ENCODE results near the gene DDR2.
"Not testable (repeated sequence)": the region's sequence is repeated elsewhere in the genome, so short reads cannot be mapped to it uniquely, and the experiment has no call there.

The DDR2 gene

DNA sequence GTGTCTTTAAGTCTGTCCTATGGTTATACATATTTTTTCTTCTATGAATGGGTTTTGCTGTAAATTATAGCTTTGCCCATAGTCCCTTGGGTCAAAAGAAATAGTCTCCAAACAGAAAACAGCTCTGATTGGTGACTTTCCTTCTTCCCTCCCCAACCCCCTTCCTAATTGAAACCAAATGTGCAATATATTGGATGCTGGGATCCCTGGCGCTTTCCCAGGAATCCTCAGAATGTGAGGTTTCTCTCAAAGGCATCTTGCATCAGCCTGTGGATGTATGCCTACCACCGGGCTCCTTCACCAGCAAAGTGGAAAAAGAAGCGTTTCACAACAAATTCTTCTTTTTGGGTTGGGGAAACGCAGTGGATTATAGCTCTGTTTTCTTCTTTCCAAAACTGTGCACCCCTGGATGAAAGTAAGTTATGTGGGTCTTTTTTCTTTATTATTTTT is at the start of gene DDR2:
TSS of gene DDR2 (plus strand) at position 248 of the 450 bp plus-strand sequence. CDS start 86,600 bp downstream, outside the sequence.
- peak in 6 of 51 donors; percentile 5 to 32 (median 13) for DNase-seq

DNA sequence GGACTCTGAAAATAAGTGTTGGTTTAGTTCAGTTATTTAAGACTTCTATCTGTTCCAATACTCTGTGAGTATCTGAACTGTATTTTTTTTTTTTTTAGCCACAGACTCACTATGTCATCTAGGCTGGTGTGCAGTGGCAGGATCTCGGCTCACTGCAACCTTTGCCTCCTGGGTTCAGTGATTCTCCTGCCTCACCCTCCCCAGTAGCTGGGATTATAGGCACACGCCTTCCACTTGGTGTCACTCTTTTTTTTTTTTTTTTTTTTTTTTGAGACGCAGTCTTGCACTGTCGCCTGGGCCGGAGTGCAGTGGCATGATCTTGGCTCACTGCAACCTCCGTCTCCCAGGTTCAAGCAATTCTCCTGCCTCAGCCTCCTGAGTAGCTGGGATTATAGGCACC is 49.4 kb upstream of the DDR2 start:
- DNase-seq, result not testable (repeated sequence)

- DNase-seq, result not testable (repeated sequence)
Observed at GRCh38 chr1:162585101-162585500, 47.2 kb upstream of the DDR2 start.

- DNase-seq, result no peak
Observed at GRCh38 chr1:162587347-162587746, 44.9 kb upstream of the DDR2 start.

- no peak for DNase-seq
Observed at GRCh38 chr1:162587761-162588260, 44.5 kb upstream of the DDR2 start.

- no peak for DNase-seq
Observed at GRCh38 chr1:162590101-162590500, 42.2 kb upstream of the DDR2 start.

DNA sequence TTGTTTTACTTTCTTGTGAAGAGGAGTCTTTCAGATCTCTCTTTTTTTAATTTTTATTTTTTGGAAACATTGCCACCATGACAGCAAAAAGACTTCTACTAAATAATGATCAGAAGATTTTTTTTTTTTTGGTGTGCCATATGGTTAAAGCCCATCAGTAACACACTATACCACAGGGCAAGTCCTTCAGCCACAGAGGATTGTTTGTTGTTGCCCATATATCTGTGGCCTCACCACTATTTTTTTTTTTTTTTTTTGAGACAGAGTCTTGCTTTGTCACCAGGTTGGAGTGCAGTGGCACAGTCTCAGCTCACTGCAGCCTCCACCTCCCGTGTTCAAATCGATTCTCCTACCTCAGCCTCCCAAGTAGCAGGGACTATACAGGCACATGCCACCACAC is 41.6 kb upstream of the DDR2 start:
- DNase-seq, result no peak

DNA sequence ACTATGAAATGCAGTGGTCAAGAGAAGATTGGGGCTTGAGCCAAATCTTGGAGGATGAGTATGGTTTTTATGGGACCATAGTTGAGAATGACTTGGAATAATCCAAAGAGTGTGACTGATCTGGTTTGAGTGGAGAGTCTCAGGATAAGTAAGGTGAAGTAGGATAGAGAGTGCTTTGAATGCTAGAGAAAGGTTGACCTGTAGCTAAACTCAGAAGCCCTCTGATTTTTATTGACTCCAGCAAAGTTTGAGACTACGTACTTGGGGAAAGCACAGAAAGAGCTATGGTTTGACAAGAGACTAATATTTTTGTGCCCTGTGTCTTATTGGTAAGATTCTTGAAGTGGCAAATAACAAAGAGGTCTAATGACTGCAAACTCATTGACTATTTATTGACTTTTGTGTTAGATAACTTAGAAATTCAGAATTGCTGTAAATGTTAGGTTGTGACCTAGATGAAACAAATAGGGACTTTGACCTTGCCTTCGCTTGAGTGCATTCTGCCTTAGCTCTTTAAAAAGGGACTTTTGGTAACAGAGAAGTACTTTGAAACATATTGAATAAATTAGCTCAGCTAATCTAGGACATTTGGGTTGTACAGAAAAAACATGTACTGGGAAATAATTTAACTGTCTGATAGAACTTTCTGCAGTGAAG is 35.6 kb upstream of the DDR2 start:
- no peak for DNase-seq

DNA sequence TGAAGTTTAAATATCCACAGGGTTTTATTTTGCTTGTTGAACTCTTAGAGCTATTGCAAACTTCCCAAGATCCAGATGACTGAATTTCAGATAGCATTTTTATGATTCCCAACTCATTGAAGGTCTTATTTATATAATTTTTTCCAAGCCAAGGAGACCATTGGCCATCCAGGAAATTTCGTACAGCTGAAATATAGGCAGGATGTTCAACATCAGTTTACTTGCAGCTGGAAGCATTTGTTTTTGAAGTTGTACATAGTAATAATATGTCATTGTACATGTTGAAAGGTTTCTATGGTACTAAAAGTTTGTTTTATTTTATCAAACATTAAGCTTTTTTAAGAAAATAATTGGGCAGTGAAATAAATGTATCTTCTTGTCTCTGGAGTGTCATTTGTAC is 32.8 kb upstream of the DDR2 start:
- no peak for DNase-seq

DNA sequence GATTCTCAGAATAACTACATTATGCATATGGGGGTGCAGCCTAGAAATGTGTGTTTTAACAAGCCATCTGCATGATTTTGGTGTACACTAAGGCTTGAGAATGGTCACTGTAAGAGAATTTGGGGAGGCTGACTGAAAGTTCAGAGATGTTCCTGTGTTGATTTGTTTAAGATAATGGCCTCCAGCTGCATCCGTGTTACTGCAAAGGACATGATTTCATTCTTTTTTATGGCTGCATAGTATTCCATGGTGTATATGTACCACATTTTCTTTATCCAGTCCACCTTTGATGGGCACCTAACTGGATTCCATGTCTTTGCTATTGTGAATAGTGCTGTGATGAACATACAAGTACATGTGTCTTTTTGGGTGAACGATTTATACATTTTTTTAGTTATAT is 29.1 kb upstream of the DDR2 start:
- not testable (repeated sequence) for DNase-seq

- DNase-seq, result no peak
Observed at GRCh38 chr1:162605225-162605927, 26.9 kb upstream of the DDR2 start.

GRCh38 chr1:162609306-162609705 is 23.0 kb upstream of the DDR2 start:
- no peak for DNase-seq

DNA sequence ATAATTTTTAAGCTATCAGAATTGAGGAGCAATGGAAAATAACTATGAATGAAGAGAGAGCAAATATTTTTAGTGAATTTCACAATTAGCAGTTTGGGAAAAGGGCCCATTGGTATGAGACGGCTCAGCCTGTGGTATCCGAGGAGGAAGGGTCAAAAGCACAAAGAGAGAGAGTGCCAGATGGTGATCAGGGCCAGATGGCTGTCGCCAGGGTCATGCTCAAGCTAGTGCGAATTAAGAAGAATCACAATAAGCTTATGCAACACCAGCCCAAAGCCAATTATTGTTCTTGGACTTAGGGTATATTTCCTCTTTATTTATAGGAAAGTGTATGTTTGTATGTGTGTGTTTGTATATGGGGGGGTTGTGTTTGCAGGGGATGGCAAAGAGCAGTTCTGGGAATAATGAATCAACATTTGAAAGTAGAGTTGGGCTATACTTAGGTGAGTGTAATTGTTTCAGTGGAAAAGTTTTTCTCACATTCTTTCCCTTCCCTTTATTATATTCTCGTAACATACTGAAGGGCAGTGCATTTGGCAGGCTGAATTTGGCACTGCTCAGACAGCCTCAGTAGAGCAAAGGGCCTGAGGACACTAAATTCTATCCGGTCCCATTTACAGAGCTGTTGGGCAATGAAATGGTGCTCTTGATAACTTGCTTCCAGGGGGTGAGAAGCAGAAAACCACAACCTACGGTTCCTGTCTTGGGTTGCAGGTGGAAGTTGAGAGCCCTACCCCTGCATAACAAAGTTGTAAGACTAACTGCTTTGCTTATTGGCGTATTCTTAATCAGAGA is 19.5 kb upstream of the DDR2 start:
- DNase-seq, result no peak

- DNase-seq, result no peak
Observed at GRCh38 chr1:162616848-162617247, 15.4 kb upstream of the DDR2 start.

- no peak for DNase-seq
Observed at GRCh38 chr1:162617513-162617912, 14.8 kb upstream of the DDR2 start.

- no peak for DNase-seq
Observed at GRCh38 chr1:162619076-162619475, 13.2 kb upstream of the DDR2 start.

DNA sequence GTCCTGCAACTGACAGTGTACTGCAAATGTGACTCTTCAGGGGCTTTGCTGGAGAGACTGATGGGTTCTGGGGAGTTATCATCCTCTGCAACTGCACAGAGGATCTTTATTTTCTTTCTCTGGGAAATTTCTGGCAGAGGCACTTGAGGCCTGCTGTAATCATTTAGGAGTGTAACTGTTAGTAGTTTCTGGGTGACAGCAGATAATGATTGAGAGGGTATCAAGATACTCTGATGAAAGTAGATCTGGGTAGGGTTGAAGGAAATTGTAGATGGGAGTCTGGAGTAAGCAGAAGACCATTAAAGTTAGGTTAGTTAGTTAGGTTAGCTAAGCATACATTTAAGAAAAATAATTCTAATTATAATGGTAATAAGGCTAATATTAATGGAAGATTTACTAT is 11.0 kb upstream of the DDR2 start:
- DNase-seq, result no peak

DNA sequence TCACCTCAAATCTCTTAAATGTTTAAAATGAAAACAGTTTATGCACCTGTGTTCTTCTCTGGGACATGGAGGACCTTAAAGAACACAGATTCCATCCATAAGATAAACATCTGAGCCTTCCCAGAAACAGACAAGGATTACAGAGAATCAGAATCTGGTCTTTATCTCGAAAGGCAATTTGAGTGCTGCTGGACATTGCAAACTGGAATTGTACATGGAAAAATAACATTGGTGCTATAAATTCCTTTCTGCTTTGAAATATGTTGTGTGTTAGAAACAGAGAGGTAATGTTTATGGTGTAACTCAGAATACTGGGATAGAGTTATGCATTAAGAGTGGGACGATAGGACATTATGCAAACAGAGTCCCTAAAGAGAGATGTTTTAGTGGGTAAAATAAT is 6.6 kb upstream of the DDR2 start:
- no peak for DNase-seq

GRCh38 chr1:162626094-162626493 is 6.2 kb upstream of the DDR2 start:
- DNase-seq, result no peak

DNA sequence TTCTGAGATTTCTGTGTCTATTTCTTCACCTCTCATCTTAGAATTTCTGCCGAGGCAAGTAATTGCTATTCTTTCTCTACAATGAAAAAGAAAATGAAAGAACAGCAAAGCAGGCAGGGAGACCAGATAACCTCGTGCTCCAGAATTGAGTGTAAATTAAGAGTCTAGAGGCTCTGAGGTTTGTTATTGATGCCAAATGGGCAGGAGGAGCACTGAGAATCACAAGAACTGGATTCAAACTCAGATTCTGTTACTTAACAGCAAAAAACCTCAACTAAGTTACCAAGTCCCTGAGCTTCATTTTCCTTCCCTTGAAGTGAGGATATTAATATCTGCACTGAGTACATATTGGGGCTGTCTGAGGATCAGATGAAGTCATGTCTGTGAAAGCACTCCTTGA is 5.5 kb upstream of the DDR2 start:
- DNase-seq, result no peak

DNA sequence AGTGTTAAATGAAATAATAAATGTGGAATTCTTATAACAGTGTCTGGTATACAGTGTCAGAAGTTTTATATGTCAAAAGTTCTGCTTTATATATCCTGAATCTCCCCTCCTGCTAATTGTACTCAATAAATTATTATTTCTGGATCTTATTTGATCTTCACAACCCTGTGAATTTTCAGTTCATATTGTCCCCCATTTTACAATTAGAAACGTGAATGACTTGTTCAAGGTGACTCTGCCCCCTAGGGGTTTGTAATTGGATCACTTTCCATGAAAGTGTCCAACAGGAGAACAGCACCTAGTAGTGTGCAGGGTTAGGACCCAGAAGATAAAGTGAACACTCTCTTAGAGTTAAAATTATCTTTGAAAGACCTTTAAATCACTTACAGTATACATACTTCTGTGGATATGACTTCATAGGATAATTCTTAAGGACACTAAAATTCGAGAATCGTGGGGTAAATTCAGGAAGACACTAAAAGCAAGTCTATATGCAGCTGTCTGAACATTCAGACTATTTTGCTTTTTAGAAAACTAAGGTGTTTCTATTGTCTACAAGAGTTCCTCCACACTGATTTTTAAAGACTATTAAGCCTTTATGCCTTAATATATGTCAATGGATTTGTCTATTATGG is 4.5 kb upstream of the DDR2 start:
- no peak for DNase-seq
